ENCODE measurements around the gene BBC3. TPM values are rescaled to one million over a fixed set of nuclear protein-coding genes. Genes with fewer than 3 reads are reported as not detected.

Gene BBC3
- polyA plus RNA-seq, 1 donor (not counting 4 experiments of a cell fraction or from before 2014, with no cell fraction given): 1.1 TPM

DNA sequence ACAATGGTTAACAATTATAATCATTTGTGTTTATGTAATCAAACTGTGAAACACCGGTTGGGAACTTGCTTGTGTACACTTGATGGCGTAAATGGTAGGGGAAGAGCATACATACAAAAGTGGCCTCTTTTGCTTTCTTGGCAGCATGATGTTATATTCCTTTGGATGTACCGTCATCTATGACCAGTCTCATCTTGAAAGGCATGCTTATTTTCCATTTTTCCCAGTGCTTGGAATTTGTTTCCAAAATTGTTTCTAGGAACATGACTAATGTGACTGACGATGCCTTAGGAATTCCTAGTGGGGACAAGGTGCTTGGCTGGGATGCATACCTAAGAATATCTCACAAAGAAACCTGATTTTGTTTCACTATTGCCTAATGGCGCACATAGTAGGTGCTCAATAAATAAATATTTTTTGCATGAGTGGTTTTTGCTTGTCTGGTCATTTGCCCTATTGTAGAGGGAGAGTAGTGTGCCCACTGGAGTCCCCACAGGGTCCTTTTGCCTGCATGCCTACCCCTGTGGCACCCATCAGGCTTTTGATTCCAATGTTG, 54.9 kb downstream of the BBC3 start:
- Histone ChIP-seq H4K20me1 (ENCODE audit: control insufficient read depth, extremely low read depth, insufficient read depth, low read length) (no peaks in the 10 kb centered on the region), H3K9ac (ENCODE audit: control insufficient read depth, extremely low read depth, insufficient read depth, low read length) (no peak overlapping the region), H3K36me3 (ENCODE audit: control insufficient read depth in 2 of 2, extremely low read depth in 1 of 2, insufficient read depth in 2 of 2, low read length in 2 of 2) (peaks cover 6 to 18% of the 10 kb centered on the region in 2 experiments), H3K9me1 (ENCODE audit: control insufficient read depth, extremely low read depth, insufficient read depth, low read length) (no peaks in the 10 kb centered on the region), H3K4me2 (ENCODE audit: control insufficient read depth, extremely low read depth, insufficient read depth, low read depth, low read length) (no peak overlapping the region), H3K4me1 (ENCODE audit: control insufficient read depth, extremely low read depth, insufficient read depth, low read length) (peaks cover 3% of the 10 kb centered on the region), H3K4me3 (ENCODE audit: control insufficient read depth in 2 of 3, extremely low read depth in 1 of 3, insufficient read depth in 2 of 3, low read depth in 1 of 3, low read length in 3 of 3) (no peak overlapping the region), H3K27ac (ENCODE audit: control insufficient read depth, insufficient read depth, low read length) (no peak overlapping the region), H3K27me3 (ENCODE audit: control insufficient read depth, extremely low read depth, insufficient read depth, low read length) (no peaks in the 10 kb centered on the region), H3K79me2 (ENCODE audit: control insufficient read depth, insufficient read depth, low read length) (peaks cover 6% of the 10 kb centered on the region), H2AFZ (ENCODE audit: control insufficient read depth, low read length) (no peak overlapping the region), H3K9me3 (ENCODE audit: control insufficient read depth, low read depth, low read length) (no peaks in the 10 kb centered on the region)
- dilution Hi-C loops (cut with MboI; ENCODE audit: extremely low pct_ligation_motif_present, low sequenced_read_pairs): no loop called here
- TF ChIP-seq, protein P1, sequence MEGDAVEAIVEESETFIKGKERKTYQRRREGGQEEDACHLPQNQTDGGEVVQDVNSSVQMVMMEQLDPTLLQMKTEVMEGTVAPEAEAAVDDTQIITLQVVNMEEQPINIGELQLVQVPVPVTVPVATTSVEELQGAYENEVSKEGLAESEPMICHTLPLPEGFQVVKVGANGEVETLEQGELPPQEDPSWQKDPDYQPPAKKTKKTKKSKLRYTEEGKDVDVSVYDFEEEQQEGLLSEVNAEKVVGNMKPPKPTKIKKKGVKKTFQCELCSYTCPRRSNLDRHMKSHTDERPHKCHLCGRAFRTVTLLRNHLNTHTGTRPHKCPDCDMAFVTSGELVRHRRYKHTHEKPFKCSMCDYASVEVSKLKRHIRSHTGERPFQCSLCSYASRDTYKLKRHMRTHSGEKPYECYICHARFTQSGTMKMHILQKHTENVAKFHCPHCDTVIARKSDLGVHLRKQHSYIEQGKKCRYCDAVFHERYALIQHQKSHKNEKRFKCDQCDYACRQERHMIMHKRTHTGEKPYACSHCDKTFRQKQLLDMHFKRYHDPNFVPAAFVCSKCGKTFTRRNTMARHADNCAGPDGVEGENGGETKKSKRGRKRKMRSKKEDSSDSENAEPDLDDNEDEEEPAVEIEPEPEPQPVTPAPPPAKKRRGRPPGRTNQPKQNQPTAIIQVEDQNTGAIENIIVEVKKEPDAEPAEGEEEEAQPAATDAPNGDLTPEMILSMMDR (optimal IDR thresholded peaks at IDR 0.05 in 1 of 3, IDR thresholded peaks at IDR 0.05 in 1 of 3, conservative IDR thresholded peaks at IDR 0.05 in 1 of 3; ENCODE audit: extremely low read depth in 1 of 3, insufficient read depth in 2 of 3, low read length in 3 of 3): no peak
- TF ChIP-seq EZH2 (IDR thresholded peaks at IDR 0.05; ENCODE audit: low read length): no peak
- DNase-seq (ENCODE audit: low read depth, low spot score) (no peak), FAIRE-seq (no peak)

DNA sequence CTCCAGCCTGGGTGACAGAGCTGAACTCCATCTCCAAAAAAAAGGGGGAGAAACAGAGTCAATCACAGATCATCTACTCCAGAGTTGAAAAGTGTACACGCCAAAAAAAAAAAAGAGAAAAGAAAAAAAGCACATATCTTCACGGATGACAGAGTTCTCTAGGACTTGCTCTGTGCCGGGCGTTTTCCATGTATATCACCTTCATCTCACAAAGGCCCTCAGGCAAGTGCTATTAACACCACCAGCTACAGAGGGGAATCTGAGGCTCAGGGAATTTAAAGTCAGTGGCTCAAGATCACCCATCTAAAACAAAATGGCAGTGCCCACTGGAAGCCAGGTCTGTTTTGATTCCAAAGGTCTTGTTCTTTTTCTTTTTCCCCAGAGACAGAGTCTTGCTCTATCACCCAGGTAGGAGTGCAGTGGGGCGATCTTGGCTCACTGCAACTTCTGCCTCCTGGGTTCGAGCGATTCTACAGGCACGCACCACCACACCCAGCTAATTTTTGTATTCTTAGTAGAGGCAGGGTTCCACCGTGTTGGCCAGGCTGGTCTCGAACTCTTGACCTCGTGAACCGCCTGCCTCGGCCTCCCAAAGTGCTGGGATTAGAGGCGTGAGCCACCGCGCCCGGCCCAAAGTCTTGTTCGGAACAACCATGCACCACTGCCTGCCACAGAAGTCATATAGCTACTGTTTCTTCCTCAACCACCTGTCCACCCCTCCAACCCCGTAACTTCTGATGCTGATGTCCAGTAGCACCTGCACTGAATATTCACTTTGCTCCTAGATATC, 58.1 kb downstream of the BBC3 start:
- TF ChIP-seq, protein P1 (optimal IDR thresholded peaks at IDR 0.05 in 1 of 3, IDR thresholded peaks at IDR 0.05 in 1 of 3, conservative IDR thresholded peaks at IDR 0.05 in 1 of 3; ENCODE audit: extremely low read depth in 1 of 3, insufficient read depth in 2 of 3, low read length in 3 of 3): no peak
- no peak for TF ChIP-seq EZH2 (IDR thresholded peaks at IDR 0.05; ENCODE audit: low read length)
- peaks cover 3% of the 10 kb centered on the region for H3K4me1 ChIP-seq (ENCODE audit: control insufficient read depth, extremely low read depth, insufficient read depth, low read length)

More for the DNA sequence above, 58.1 kb downstream of the BBC3 start:
- Histone ChIP-seq H3K4me2 (ENCODE audit: control insufficient read depth, extremely low read depth, insufficient read depth, low read depth, low read length) (no peak overlapping the region), H3K27me3 (ENCODE audit: control insufficient read depth, extremely low read depth, insufficient read depth, low read length) (no peaks in the 10 kb centered on the region), H3K79me2 (ENCODE audit: control insufficient read depth, insufficient read depth, low read length) (peaks cover 6% of the 10 kb centered on the region), H3K9ac (ENCODE audit: control insufficient read depth, extremely low read depth, insufficient read depth, low read length) (no peak overlapping the region), H3K27ac (ENCODE audit: control insufficient read depth, insufficient read depth, low read length) (no peak overlapping the region), H4K20me1 (ENCODE audit: control insufficient read depth, extremely low read depth, insufficient read depth, low read length) (no peaks in the 10 kb centered on the region), H3K4me3 (ENCODE audit: control insufficient read depth in 2 of 3, extremely low read depth in 1 of 3, insufficient read depth in 2 of 3, low read depth in 1 of 3, low read length in 3 of 3) (no peak overlapping the region), H3K36me3 (ENCODE audit: control insufficient read depth in 2 of 2, extremely low read depth in 1 of 2, insufficient read depth in 2 of 2, low read length in 2 of 2) (peaks cover 12 to 25% of the 10 kb centered on the region in 2 experiments), H3K9me3 (ENCODE audit: control insufficient read depth, low read depth, low read length) (no peaks in the 10 kb centered on the region), H3K9me1 (ENCODE audit: control insufficient read depth, extremely low read depth, insufficient read depth, low read length) (no peaks in the 10 kb centered on the region), H2AFZ (ENCODE audit: control insufficient read depth, low read length) (no peak overlapping the region)
- dilution Hi-C loops (cut with MboI; ENCODE audit: extremely low pct_ligation_motif_present, low sequenced_read_pairs): no loop called here
- DNase-seq (ENCODE audit: low read depth, low spot score): no peak
- FAIRE-seq: no peak

Small RNA genes within 50 kb of the gene (small RNA-seq; reads per million reads assigned to genes)
- 0 reads per million in 3 experiments for gene MIR3190 (ENCODE audit: insufficient read length in 3 of 3, low read depth in 3 of 3, low replicate concordance in 1 of 3)

Other genes starting within 250 kb of the BBC3 start
- 0.42 to 0.81 TPM (median 0.42 TPM) in 3 replicates for gene NPAS1, start 211.4 kb downstream of the BBC3 start, polyA plus RNA-seq
- 11.1 to 19.9 TPM (median 11.5 TPM) in 3 replicates for gene TMEM160, start 182.6 kb downstream of the BBC3 start, polyA plus RNA-seq
- gene ZC3H4, start 117.4 kb downstream of the BBC3 start, polyA plus RNA-seq: 2.9 to 12.6 TPM (median 5.6 TPM) in 3 replicates
- 58.7 to 107 TPM (median 102 TPM) in 3 replicates for gene SAE1, start 100.4 kb downstream of the BBC3 start, polyA plus RNA-seq
- 2.2 to 3.8 TPM (median 2.8 TPM) in 3 replicates for gene CCDC9, start 25.3 kb upstream of the BBC3 start, polyA plus RNA-seq
- gene INAFM1, start 43.7 kb upstream of the BBC3 start, polyA plus RNA-seq: 0.35 to 0.68 TPM (median 0.50 TPM) in 3 replicates
- 0.15 to 0.63 TPM (median 0.42 TPM) in 3 replicates for gene C5AR1, start 78.7 kb upstream of the BBC3 start, polyA plus RNA-seq
- gene C5AR2, start 101.0 kb upstream of the BBC3 start, polyA plus RNA-seq: 0.01 TPM in 1 of 3 replicates, not detected in the others
- gene DHX34, start 118.1 kb upstream of the BBC3 start, polyA plus RNA-seq: 6.4 to 9.1 TPM (median 8.9 TPM) in 3 replicates
- 1.7 to 4.3 TPM (median 3.0 TPM) in 3 replicates for gene MEIS3, start 188.3 kb upstream of the BBC3 start, polyA plus RNA-seq
- gene SLC8A2, start 240.7 kb upstream of the BBC3 start, polyA plus RNA-seq: 0.03 to 0.17 TPM (median 0.04 TPM) in 3 replicates